ENCODE measurements around the gene SAC3D1. TPM values are rescaled to one million over a fixed set of nuclear protein-coding genes. Genes with fewer than 3 reads are reported as not detected.

The SAC3D1 gene
- total and polyA plus RNA-seq, 7 donors = 8.4 to 19.2 (median 10.8) TPM

DNA sequence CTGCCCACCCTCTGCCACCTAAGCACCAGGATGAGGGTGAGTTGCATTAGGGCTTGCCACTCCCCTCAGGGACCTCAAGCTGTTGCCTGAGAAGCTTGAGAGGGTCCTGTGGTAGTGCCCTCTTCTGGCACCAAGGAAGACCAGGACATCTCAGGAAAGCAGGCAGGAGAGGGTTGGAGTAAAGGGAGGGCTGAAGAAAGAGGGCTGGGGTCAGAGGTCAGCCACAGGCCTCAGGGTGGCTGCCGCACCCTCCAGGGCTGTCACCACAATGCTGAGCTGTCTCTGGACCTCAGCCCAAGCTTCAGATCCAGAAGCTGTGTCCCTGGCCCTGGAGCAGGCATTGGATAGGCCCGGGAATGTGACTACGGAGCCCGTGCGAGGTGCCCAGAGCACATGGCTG is 4.1 kb downstream of the SAC3D1 start:
- Histone ChIP-seq H3K36me3 (ENCODE audit: insufficient read depth in 1 of 2, low read depth in 1 of 2) (peaks cover 0 to 16% of the 10 kb centered on the region in 2 donors), H3K27me3 (ENCODE audit: insufficient read depth in 3 of 3, low read length in 2 of 3) (no peaks in the 10 kb centered on the region), H3K4me1 (peaks cover 22% of the 10 kb centered on the region), H3K4me3 (no peak overlapping the region), H3K9me3 (no peaks in the 10 kb centered on the region), H3K27ac (no peak overlapping the region)
- DNase-seq (no peak), ATAC-seq (no peak)
- intact Hi-C loops (cut with DNase I) = no loop called here
- WGBS, 3 donors = 86 to 92% (median 91%) methylated on average over 5 of the region's 5 CpGs
- no peak for TF ChIP-seq CTCF (IDR thresholded peaks at IDR 0.05)

- ATAC-seq (no peak), DNase-seq (no peak)
- H3K27me3 ChIP-seq (ENCODE audit: insufficient read depth in 3 of 3, low read length in 2 of 3) = no peaks in the 10 kb centered on the region
- TF ChIP-seq CTCF (IDR thresholded peaks at IDR 0.05) = no peak
- 82 to 89% (median 86%) methylated on average over 7 of the region's 7 CpGs for WGBS, 3 donors
- no peak overlapping the region for H3K27ac ChIP-seq
- no peak overlapping the region for H3K4me3 ChIP-seq
- H3K4me1 ChIP-seq = peaks cover 17% of the 10 kb centered on the region
- intact Hi-C loops (cut with DNase I) = no loop called here
- H3K9me3 ChIP-seq = no peaks in the 10 kb centered on the region
- H3K36me3 ChIP-seq (ENCODE audit: insufficient read depth in 1 of 2, low read depth in 1 of 2) = peaks cover 0 to 15% of the 10 kb centered on the region in 2 donors
Observed at GRCh38 chr11:65045728-65046127, 4.7 kb downstream of the SAC3D1 start.

DNA sequence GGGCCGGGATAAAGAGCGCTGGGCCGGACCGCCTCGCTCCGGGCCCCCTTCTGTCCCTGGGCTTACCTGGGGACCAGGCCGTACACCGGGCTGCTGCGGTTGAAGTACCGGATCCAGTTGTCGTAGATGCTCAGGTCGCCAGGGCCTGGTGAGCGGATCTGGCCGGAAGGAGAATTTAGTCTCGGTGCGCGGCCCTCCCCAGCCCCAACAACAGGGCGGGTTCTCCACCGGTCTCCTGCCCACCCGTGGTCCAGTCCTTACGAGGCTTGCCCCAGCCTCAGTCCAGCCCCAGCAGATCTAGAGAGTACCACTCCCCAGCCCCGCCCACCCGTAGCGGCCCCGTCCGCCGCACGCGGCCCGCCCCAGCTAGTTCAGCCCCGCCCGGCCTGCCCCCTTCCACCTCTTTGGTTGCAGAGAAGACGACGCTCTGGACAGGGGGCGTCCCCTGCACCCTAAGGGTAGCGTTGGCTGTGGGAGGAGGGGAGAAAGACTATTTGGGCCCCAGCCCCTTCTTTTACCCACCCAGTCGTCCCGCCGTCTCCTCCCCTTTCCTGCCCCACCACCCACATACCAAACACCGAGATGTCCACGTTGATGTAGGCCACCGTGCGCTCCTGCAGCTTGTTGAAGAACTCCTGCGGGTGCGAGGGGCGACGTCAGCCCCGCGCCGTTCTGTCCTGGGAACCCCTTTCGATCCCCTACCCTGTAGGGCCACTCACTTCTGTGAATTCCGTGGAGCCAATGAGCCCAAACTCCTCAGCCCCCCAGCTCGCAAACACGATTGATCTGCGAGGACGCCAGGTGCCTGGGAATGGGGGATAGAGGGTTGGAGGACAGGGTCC is 6.8 kb downstream of the SAC3D1 start:
- Histone ChIP-seq H3K27me3 (ENCODE audit: insufficient read depth in 3 of 3, low read length in 2 of 3) (no peaks in the 10 kb centered on the region), H3K36me3 (ENCODE audit: insufficient read depth in 1 of 2, low read depth in 1 of 2) (peaks cover 0 to 15% of the 10 kb centered on the region in 2 donors), H3K4me1 (peaks cover 5% of the 10 kb centered on the region), H3K9me3 (no peaks in the 10 kb centered on the region), H3K4me3 (peak overlapping the region; percentile 59), H3K27ac (no peak overlapping the region)
- 18 to 21% (median 18%) methylated on average over 47 to 56 of the region's 56 CpGs for WGBS, 3 donors
- ATAC-seq (peak in 2 of 4 donors; percentile 20 to 42), DNase-seq (peak; percentile 35 to 62)
- no peak for TF ChIP-seq CTCF (IDR thresholded peaks at IDR 0.05)
- intact Hi-C loops (cut with DNase I) = no loop called here

DNA sequence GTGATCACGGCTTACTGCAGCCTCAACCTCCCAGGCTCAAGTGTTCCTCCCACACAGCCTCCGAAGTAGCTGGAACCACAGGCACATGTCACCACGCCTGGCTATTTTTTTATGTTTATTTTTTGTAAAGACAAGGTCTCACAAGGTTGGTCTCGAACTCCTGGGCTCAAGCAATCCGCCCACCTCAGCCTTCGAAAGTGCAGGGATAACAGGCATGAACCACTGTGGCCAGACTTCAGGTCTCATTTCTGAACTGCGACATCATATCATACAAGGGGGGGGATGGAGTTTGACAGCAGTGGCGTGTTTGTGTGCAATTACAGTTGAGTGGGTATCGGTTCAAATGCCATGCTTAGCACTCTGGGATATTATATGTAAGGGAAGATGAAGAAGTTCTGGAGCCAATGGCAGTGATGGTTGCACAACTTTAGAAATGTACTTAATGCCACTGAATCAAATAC is 10.4 kb downstream of the SAC3D1 start:
- 67 to 76% (median 69%) methylated on average over 9 of the region's 9 CpGs for WGBS, 3 donors

More for the DNA sequence above, 10.4 kb downstream of the SAC3D1 start:
- Histone ChIP-seq H3K36me3 (ENCODE audit: insufficient read depth in 1 of 2, low read depth in 1 of 2) (no peaks in the 10 kb centered on the region), H3K4me3 (no peak overlapping the region), H3K27ac (no peak overlapping the region), H3K4me1 (no peaks in the 10 kb centered on the region), H3K9me3 (no peaks in the 10 kb centered on the region), H3K27me3 (ENCODE audit: insufficient read depth in 3 of 3, low read length in 2 of 3) (peaks cover 0 to 2% (median 0%) of the 10 kb centered on the region in 3 donors)
- intact Hi-C loops (cut with DNase I) = no loop called here
- no peak for TF ChIP-seq CTCF (IDR thresholded peaks at IDR 0.05)
- DNase-seq = no peak
- no peak for ATAC-seq
